Breast epithelium (tissue), 4 donors: ENCODE data around the gene BCL2L11. TPM values are rescaled to one million over a fixed set of nuclear protein-coding genes. Genes with fewer than 3 reads are reported as not detected.

Experiments
- DNase-seq, 2 donors: peaks; one replicate each; pipeline ENCODE4 v3.0.0-alpha.2; 2019; ENCODE audit warnings: low spot score in 2 of 2
- H3K27ac ChIP-seq, 2 donors: fragments of 200-600 bp; sonication (generic) in 1 of 2; one replicate each; pipeline ENCODE4 v1.5.1; 2016 to 2019; ENCODE audit warnings: mild to moderate bottlenecking in 1 of 2
- H3K27me3 ChIP-seq, 2 donors: fragments of 200-600 bp; sonication (generic) in 1 of 2; one replicate each; pipeline versions ENCODE4 v1.5.1 to v1.6.0; 2017 to 2019; ENCODE audit warnings: control low read depth in 1 of 2, mild to moderate bottlenecking in 1 of 2
- H3K36me3 ChIP-seq: fragments of 200-600 bp; one replicate; pipeline ENCODE4 v1.5.1; 2019
- H3K4me1 ChIP-seq, 2 donors: fragments of 200-600 bp; sonication (generic); one replicate each; pipeline ENCODE4 v1.5.1; 2016 to 2019; ENCODE audit warnings: control low read depth in 1 of 2
- H3K4me3 ChIP-seq, 3 donors: fragments of 200-600 bp; sonication (generic); 1 replicate in 2 of 3; 2 replicates in 1 of 3; pipeline ENCODE4 v1.5.1; 2016 to 2019; ENCODE audit warnings: mild to moderate bottlenecking in 3 of 3, moderate library complexity in 2 of 3
- H3K9me3 ChIP-seq, 2 donors: fragments of 200-600 bp; sonication (generic) in 1 of 2; one replicate each; pipeline ENCODE4 v1.5.1; 2016 to 2019; ENCODE audit warnings: control low read depth in 1 of 2
- CTCF ChIP-seq, 3 donors: fragments of 450-650 bp; IDR thresholded peaks; one replicate each; pipeline ENCODE4 v1.5.1; 2016 to 2017; ENCODE audit warnings: antibody characterized with exemption in 3 of 3, mild to moderate bottlenecking in 3 of 3, moderate library complexity in 3 of 3
- POLR2A ChIP-seq: fragments of 450-650 bp; IDR thresholded peaks from one replicate; pipeline ENCODE4 v1.6.1; 2016; ENCODE audit warnings: antibody characterized with exemption, mild to moderate bottlenecking, moderate library complexity
- POLR2AphosphoS5 ChIP-seq, 3 donors: sonication (generic); formaldehyde crosslinking; IDR thresholded peaks; one replicate each; pipeline ENCODE4 v1.6.1; 2017; ENCODE audit warnings: antibody characterized with exemption in 3 of 3
- intact Hi-C: fragments of 100-400 bp; cut with DNase I; formaldehyde crosslinking; loops from one replicate; pipeline ENCODE4 v1.15.1; 2023; ENCODE audit warnings: low total_unique reads
- total RNA-seq, 3 donors: library from RNA; depleted of rRNA; stranded (reverse); fragments of >200 nt; gene quantifications; one replicate each; pipeline ENCODE4 v1.1.0, GENCODE V29; 2016

Gene BCL2L11
- total RNA-seq, 3 donors from 2014 or later: 42.6 to 67.3 (median 46.1) TPM

- Histone ChIP-seq H3K4me1 (no peaks in the 10 kb centered on the region), H3K4me3 (no peak overlapping the region), H3K27ac (no peak overlapping the region), H3K27me3 (no peaks in the 10 kb centered on the region), H3K36me3 (no peaks in the 10 kb centered on the region), H3K9me3 (no peaks in the 10 kb centered on the region)
- TF ChIP-seq CTCF (IDR thresholded peaks at IDR 0.05): no peak
- TF ChIP-seq POLR2A: no peak
- TF ChIP-seq POLR2AphosphoS5 (IDR thresholded peaks at IDR 0.05): no peak
- intact Hi-C loops: no loop called here
- no peak for DNase-seq
Measured at GRCh38 chr2:111173338-111173737, 52.6 kb downstream of the BCL2L11 start.

- no peaks in the 10 kb centered on the region for H3K4me1 ChIP-seq
- no peak overlapping the region for H3K4me3 ChIP-seq
- H3K9me3 ChIP-seq: no peaks in the 10 kb centered on the region
- TF ChIP-seq POLR2A (no peak), CTCF (IDR thresholded peaks at IDR 0.05) (no peak), POLR2AphosphoS5 (IDR thresholded peaks at IDR 0.05) (no peak)
- intact Hi-C loops: no loop called here
- no peaks in the 10 kb centered on the region for H3K27me3 ChIP-seq
- H3K36me3 ChIP-seq: no peaks in the 10 kb centered on the region
- no peak overlapping the region for H3K27ac ChIP-seq
- no peak for DNase-seq
Measured at GRCh38 chr2:111173856-111174255, 53.1 kb downstream of the BCL2L11 start.

DNA sequence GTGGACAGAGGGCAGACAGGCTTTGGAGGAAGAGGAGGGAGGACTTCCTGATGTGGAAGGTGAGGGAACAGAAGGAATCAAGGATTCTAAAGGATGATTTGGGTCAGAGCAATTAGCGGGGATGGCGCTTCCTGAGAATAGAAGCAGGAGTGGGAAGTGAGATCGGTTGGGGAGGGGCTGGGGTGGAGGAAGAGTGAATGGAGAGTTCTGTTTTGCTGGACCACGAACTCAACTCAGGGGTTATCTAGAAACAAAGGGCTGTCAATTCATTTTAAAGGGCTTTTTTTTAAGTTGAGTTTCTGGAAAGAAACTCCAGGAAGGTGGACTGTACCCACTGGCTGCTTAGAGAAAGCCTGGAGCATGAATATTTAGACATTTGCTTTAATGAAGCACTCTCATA is 54.9 kb downstream of the BCL2L11 start:
- H3K36me3 ChIP-seq: no peaks in the 10 kb centered on the region
- no peak for DNase-seq
- H3K27ac ChIP-seq: no peak overlapping the region
- H3K4me1 ChIP-seq: no peaks in the 10 kb centered on the region
- no peak overlapping the region for H3K4me3 ChIP-seq
- H3K27me3 ChIP-seq: no peaks in the 10 kb centered on the region
- no peaks in the 10 kb centered on the region for H3K9me3 ChIP-seq
- intact Hi-C loops: loop anchor here (5.0 kb wide), 1 partner anchor 1367 kb away; the partner anchor contains the start of gene POLR1B
- TF ChIP-seq CTCF (IDR thresholded peaks at IDR 0.05) (no peak), POLR2A (no peak), POLR2AphosphoS5 (IDR thresholded peaks at IDR 0.05) (no peak)

- intact Hi-C loops: loop anchor here (5.0 kb wide), 1 partner anchor 1366 kb away; the partner anchor contains the start of gene POLR1B
- Histone ChIP-seq H3K4me3 (no peak overlapping the region), H3K27ac (no peak overlapping the region), H3K27me3 (no peaks in the 10 kb centered on the region), H3K4me1 (no peaks in the 10 kb centered on the region), H3K9me3 (no peaks in the 10 kb centered on the region), H3K36me3 (no peaks in the 10 kb centered on the region)
- no peak for TF ChIP-seq CTCF (IDR thresholded peaks at IDR 0.05)
- no peak for TF ChIP-seq POLR2A
- no peak for TF ChIP-seq POLR2AphosphoS5 (IDR thresholded peaks at IDR 0.05)
- no peak for DNase-seq
Measured at GRCh38 chr2:111176388-111176787, 55.7 kb downstream of the BCL2L11 start.

GRCh38 chr2:111176867-111177266 is 56.2 kb downstream of the BCL2L11 start:
- no peaks in the 10 kb centered on the region for H3K27me3 ChIP-seq
- no peaks in the 10 kb centered on the region for H3K36me3 ChIP-seq
- H3K9me3 ChIP-seq: no peaks in the 10 kb centered on the region
- TF ChIP-seq POLR2AphosphoS5 (IDR thresholded peaks at IDR 0.05) (no peak), CTCF (IDR thresholded peaks at IDR 0.05) (no peak), POLR2A (no peak)
- no peaks in the 10 kb centered on the region for H3K4me1 ChIP-seq
- no peak overlapping the region for H3K4me3 ChIP-seq
- H3K27ac ChIP-seq: no peak overlapping the region
- intact Hi-C loops: loop anchor here (5.0 kb wide), 1 partner anchor 1365 kb away; the partner anchor contains the start of gene POLR1B
- no peak for DNase-seq
